PFSK-1 (cell line): Measurements from ENCODE around the gene VPS52.

Experiments
- FOXP2 ChIP-seq: optimal IDR thresholded peaks from 2 replicates; pipeline ENCODE3; 2011; ENCODE audit warnings: borderline replicate concordance, control low read depth, inconsistent platforms; ENCODE audit not compliant: insufficient read depth; ENCODE audit errors: extremely low read length, extremely low read depth
- POLR2AphosphoS5 ChIP-seq: IDR thresholded peaks from 2 replicates; pipeline ENCODE4 v1.6.1; 2012; ENCODE audit warnings: low read depth, mild to moderate bottlenecking, control low read depth, low read length, moderate library complexity
- REST ChIP-seq, 2 experiments: IDR thresholded peaks; 2 replicates each; pipeline versions ENCODE4 v1.6.1 to v1.8.0; 2011 to 2012; ENCODE audit warnings: low read depth in 2 of 2, low read length in 2 of 2, control low read depth in 1 of 2, inconsistent platforms in 1 of 2, mild to moderate bottlenecking in 1 of 2, moderate library complexity in 1 of 2; ENCODE audit not compliant: insufficient read depth in 1 of 2
- SIN3A ChIP-seq: IDR thresholded peaks from 2 replicates; pipeline ENCODE4 v1.6.1; 2012; ENCODE audit warnings: mild to moderate bottlenecking, low read length, moderate library complexity, borderline replicate concordance; ENCODE audit not compliant: insufficient read depth
- TAF1 ChIP-seq: IDR thresholded peaks from 2 replicates; pipeline ENCODE4 v1.6.1; 2012; ENCODE audit warnings: low read length, control low read depth, borderline replicate concordance; ENCODE audit not compliant: insufficient read depth

The VPS52 gene

DNA sequence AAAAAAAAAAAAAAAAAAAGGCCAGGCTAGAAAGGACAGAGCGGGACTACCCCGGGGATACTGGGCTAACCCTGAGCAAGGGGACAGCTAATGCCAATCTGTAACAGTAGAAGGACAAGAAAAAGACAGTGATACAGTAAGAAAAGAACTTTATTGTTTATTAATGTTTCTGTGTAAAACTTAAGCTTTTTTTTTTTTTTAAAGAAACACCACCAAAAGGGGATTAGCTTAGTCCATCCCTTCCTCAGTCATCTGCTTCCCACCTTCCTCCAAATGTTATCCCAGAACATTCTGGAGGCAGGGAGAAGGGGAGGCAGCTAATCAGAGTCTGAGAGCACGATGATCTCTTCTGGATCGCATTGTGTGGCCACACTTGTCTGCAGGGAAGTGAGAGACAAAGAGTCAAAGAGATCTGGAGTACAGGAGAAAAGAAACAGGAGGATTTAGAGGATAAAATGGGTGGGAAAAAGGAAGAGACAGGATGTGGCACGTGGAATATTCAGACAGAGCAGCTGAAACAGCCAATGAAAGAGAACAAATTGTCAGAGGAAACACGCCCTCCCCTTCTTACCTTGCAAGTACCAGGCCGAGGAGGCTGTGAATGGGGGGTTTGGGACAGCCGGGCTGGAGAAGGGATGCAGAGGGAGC lies 46.9 kb upstream of the VPS52 start:
- TF ChIP-seq REST (IDR thresholded peaks at IDR 0.05; ENCODE audit: insufficient read depth in 1 of 2, low read depth in 2 of 2, low read length in 2 of 2) (no peak), TAF1 (no peak; the same call in 1 of the 2 replicates), POLR2AphosphoS5 (no peak), SIN3A (no peak; the same call in 1 of the 2 replicates), FOXP2 (no peak)

DNA sequence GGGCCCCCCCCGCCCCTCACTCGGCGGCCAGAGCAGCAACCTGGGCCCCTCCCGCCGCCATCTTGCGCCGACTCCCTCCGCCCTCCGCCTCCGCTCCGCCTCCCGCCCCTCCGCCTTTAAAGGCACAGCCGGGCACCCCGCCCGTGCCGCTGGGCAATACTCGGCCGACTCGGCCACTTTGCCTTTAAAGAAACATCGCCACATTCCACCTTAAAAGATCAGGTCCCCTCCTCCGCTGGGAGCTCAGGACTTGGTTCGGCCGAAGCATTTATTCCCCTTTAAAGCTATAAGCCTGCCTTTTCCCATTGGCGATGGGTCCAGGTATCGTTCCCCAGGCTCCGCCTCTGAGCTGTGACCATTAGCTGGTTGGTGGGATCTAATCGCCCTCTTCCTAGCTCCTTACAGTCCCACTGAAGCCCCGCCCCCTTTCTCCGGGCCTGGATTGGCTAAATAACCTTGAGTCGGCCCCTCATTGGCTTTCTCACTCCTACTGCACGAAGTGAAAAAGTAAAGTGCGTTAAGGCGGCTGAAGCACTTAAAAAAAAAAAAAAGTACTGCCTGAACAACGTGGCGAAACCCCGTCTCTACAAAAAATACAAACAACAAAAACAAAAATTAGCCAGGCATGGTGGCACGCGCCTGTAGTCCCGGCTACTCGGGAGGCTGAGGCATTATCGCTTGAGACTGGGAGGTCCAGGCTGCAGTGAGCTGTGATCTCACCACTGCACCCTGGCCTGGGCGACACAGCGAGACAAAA lies 46.2 kb upstream of the VPS52 start, which contains the start of gene ZBTB22:
Gene ZBTB22 (minus strand): TSS at position 76 of the 757 bp plus-strand sequence. CDS start 828 bp downstream, outside the sequence.
- TF ChIP-seq TAF1 (peak; percentile 26; the same call in 1 of the 2 replicates), SIN3A (no peak; the same call in 1 of the 2 replicates), REST (IDR thresholded peaks at IDR 0.05; ENCODE audit: insufficient read depth in 1 of 2, low read depth in 2 of 2, low read length in 2 of 2) (no peak), FOXP2 (no peak), POLR2AphosphoS5 (peak; percentile 25; the same call in 1 of the 2 replicates)

- TF ChIP-seq REST (IDR thresholded peaks at IDR 0.05; ENCODE audit: insufficient read depth in 1 of 2, low read depth in 2 of 2, low read length in 2 of 2) (no peak), POLR2AphosphoS5 (no peak), SIN3A (no peak), FOXP2 (no peak), TAF1 (no peak)
Observed at GRCh38 chr6:33317419-33317668, 45.7 kb upstream of the VPS52 start.

GRCh38 chr6:33316603-33317418 lies 45.1 kb upstream of the VPS52 start:
- no peak for TF ChIP-seq POLR2AphosphoS5
- no peak for TF ChIP-seq SIN3A
- TF ChIP-seq TAF1, result no peak

- TF ChIP-seq REST (IDR thresholded peaks at IDR 0.05; ENCODE audit: insufficient read depth in 1 of 2, low read depth in 2 of 2, low read length in 2 of 2) (peak; percentile 20 to 64; a peak in 2 of 4 replicates), POLR2AphosphoS5 (no peak)
Observed at GRCh38 chr6:33315793-33316602, 44.3 kb upstream of the VPS52 start.
